ENCODE measurements around the gene GLMN.

DNA sequence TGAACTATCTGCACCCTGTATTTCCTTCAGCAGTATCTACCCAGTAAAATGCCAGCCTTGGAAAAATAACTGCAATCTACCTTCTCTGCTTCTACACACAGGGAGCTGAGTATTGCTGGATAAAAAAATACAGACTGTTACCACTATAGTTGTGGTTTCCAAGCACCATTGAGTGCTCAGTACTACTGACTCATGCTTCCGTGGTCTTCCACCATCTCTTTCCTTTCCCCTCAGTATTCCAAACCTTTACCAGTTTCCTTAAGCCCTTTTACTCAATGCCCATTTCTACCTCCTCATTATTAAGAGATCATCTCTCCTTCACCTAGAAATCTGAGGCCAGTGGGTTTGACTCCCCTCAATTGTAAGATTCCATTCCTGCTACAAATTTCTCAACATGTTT is 23.8 kb downstream of the GLMN start:
- TF ChIP-seq, protein P1, sequence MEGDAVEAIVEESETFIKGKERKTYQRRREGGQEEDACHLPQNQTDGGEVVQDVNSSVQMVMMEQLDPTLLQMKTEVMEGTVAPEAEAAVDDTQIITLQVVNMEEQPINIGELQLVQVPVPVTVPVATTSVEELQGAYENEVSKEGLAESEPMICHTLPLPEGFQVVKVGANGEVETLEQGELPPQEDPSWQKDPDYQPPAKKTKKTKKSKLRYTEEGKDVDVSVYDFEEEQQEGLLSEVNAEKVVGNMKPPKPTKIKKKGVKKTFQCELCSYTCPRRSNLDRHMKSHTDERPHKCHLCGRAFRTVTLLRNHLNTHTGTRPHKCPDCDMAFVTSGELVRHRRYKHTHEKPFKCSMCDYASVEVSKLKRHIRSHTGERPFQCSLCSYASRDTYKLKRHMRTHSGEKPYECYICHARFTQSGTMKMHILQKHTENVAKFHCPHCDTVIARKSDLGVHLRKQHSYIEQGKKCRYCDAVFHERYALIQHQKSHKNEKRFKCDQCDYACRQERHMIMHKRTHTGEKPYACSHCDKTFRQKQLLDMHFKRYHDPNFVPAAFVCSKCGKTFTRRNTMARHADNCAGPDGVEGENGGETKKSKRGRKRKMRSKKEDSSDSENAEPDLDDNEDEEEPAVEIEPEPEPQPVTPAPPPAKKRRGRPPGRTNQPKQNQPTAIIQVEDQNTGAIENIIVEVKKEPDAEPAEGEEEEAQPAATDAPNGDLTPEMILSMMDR (IDR thresholded peaks at IDR 0.05): no peak
- no peak for TF ChIP-seq POLR2A (IDR thresholded peaks at IDR 0.05)
